Astrocyte (in vitro differentiated cells and primary cell): ENCODE data around the gene SMAD3. TPM values are rescaled to one million over a fixed set of nuclear protein-coding genes. Genes with fewer than 3 reads are reported as not detected.

Source experiments
- DNase-seq: peaks from one replicate; pipeline ENCODE4 v3.0.0-alpha.2; 2010; ENCODE audit warnings: low read depth
- FAIRE-seq: peaks from 2 replicates; lab custom pipeline; 2011; peaks lifted over from hg19 to GRCh38; lab: Jason Lieb, UNC
- H2AFZ ChIP-seq: 2 replicates; pipeline ENCODE4 v1.6.0; 2012; ENCODE audit warnings: low read depth, low read length, inconsistent platforms
- H3K27ac ChIP-seq: 2 replicates; pipeline ENCODE4 v1.5.1; 2011; ENCODE audit warnings: low read depth, low read length, inconsistent platforms
- H3K27me3 ChIP-seq: 2 replicates; pipeline ENCODE4 v1.6.0; 2011; ENCODE audit warnings: low read length, inconsistent platforms; ENCODE audit not compliant: insufficient read depth
- H3K36me3 ChIP-seq: 2 replicates; pipeline ENCODE4 v1.5.1; 2011; ENCODE audit warnings: low read length, inconsistent platforms; ENCODE audit not compliant: insufficient read depth
- H3K4me1 ChIP-seq: 2 replicates; pipeline ENCODE4 v1.5.1; 2011; ENCODE audit warnings: low read length, inconsistent platforms; ENCODE audit not compliant: insufficient read depth
- H3K4me2 ChIP-seq: 2 replicates; pipeline ENCODE4 v1.6.0; 2012; ENCODE audit warnings: low read length, inconsistent platforms
- H3K4me3 ChIP-seq: 2 replicates; pipeline ENCODE4 v1.5.1; 2011; ENCODE audit warnings: low read depth, mild to moderate bottlenecking, low read length, inconsistent platforms; ENCODE audit not compliant: insufficient read depth
- H3K79me2 ChIP-seq: 2 replicates; pipeline ENCODE4 v1.6.0; 2012; ENCODE audit warnings: mild to moderate bottlenecking, low read length, inconsistent platforms; ENCODE audit not compliant: insufficient read depth
- H3K9ac ChIP-seq: 2 replicates; pipeline ENCODE4 v1.6.0; 2012; ENCODE audit warnings: mild to moderate bottlenecking, low read length, inconsistent platforms
- H3K9me3 ChIP-seq: 2 replicates; pipeline ENCODE4 v1.5.1; 2012; ENCODE audit warnings: low read depth, mild to moderate bottlenecking, low read length, inconsistent platforms; ENCODE audit not compliant: insufficient read depth
- H4K20me1 ChIP-seq: 2 replicates; pipeline ENCODE4 v1.6.0; 2012; ENCODE audit warnings: low read length, inconsistent platforms; ENCODE audit not compliant: insufficient read depth
- H3K27ac Mint-ChIP-seq: one replicate; pipeline ENCODE4 v1.8.0; 2021; ENCODE audit warnings: mild to moderate bottlenecking, mixed read lengths; ENCODE audit not compliant: unreplicated experiment
- H3K27me3 Mint-ChIP-seq: one replicate; pipeline ENCODE4 v1.8.0; 2021; ENCODE audit warnings: low read depth, mixed read lengths; ENCODE audit not compliant: unreplicated experiment
- H3K36me3 Mint-ChIP-seq: one replicate; pipeline ENCODE4 v1.8.0; 2021; ENCODE audit warnings: low read depth, mixed read lengths; ENCODE audit not compliant: unreplicated experiment
- H3K4me1 Mint-ChIP-seq: one replicate; pipeline ENCODE4 v1.8.0; 2021; ENCODE audit warnings: low read depth, mixed read lengths; ENCODE audit not compliant: unreplicated experiment
- H3K4me3 Mint-ChIP-seq: one replicate; pipeline ENCODE4 v1.8.0; 2021; ENCODE audit warnings: mild to moderate bottlenecking, moderate library complexity, mixed read lengths; ENCODE audit not compliant: unreplicated experiment
- H3K9me3 Mint-ChIP-seq: one replicate; pipeline ENCODE4 v1.8.0; 2021; ENCODE audit warnings: mild to moderate bottlenecking, mixed read lengths; ENCODE audit not compliant: unreplicated experiment
- CTCF ChIP-seq: IDR thresholded peaks from 2 replicates; pipeline ENCODE4 v1.5.1; 2011; ENCODE audit warnings: low read depth, mild to moderate bottlenecking, inconsistent platforms, low read length, moderate library complexity; ENCODE audit not compliant: insufficient read depth
- EZH2 ChIP-seq: IDR thresholded peaks from 2 replicates; pipeline ENCODE4 v1.6.1; 2012; ENCODE audit warnings: mild to moderate bottlenecking, low read length, inconsistent platforms; ENCODE audit not compliant: insufficient read depth
- total RNA-seq: library from RNA; stranded (reverse); gene quantifications from 2 replicates; pipeline ENCODE4 v1.2.1, GENCODE V29; 2021

SMAD3 gene
- total RNA-seq, 1 donor from 2014 or later: 78.0 TPM

DNA sequence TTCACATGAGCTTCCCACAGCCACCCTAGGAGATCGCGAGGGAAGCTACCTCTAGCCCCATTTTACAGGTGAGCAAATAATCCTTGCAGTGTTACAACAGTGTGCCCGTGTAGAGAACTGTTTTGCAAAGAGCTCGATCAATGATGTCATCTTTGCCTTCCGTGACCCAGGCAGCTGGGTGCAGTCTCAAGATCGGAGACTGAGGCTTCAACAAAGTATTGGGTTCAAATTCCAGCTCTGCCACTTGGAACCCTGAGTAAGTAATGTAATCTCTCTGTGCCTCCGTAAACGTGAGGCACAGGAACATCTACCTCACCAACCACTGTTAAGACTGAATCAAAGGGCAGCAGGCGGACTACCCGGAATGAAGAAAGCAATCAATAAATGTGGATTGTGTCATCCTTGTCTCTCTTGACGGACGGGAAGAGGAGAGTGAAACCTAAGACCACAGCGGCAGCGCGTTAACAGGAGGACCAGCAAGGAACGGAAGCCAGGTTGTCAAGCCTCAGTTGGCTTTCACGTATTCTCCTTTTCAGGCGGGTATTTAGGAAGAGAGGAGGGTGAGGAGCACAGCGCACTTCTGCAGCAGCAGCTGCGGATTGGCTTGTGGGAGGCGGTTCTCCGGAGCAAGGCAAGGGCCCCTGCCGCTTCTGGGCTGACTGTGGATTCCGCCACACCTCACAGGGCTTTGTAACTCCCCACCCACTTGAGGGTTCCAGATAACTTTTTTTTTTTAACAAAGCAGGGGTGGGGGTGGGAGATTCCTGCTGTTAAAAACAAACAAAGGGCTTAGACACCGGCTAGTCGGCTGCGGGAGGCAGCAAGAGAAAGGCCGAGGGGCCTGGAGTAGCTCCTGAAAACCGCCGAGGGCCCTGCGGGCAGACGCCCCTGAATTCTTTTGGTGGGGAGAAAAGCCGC, 1.5 kb upstream of the SMAD3 start:
- DNase-seq: peak; percentile 61
- peaks cover 12% of the 10 kb centered on the region for H3K27me3 Mint-ChIP-seq
- Histone ChIP-seq H4K20me1 (peaks cover 24% of the 10 kb centered on the region), H3K79me2 (peaks cover 30% of the 10 kb centered on the region), H3K4me1 (peaks cover 37% of the 10 kb centered on the region), H2AFZ (peak overlapping the region; percentile 36), H3K27me3 (no peaks in the 10 kb centered on the region), H3K9me3 (no peaks in the 10 kb centered on the region), H3K9ac (peak overlapping the region; percentile 99), H3K27ac (peak overlapping the region; percentile 80), H3K4me3 (peak overlapping the region; percentile 52), H3K36me3 (no peaks in the 10 kb centered on the region), H3K4me2 (peak overlapping the region; percentile 86)
- peaks cover 1% of the 10 kb centered on the region for H3K36me3 Mint-ChIP-seq
- FAIRE-seq: no peak
- no peaks in the 10 kb centered on the region for H3K9me3 Mint-ChIP-seq
- H3K4me3 Mint-ChIP-seq: peak overlapping the region; percentile 77
- peaks cover 22% of the 10 kb centered on the region for H3K4me1 Mint-ChIP-seq
- peak overlapping the region; percentile 90 for H3K27ac Mint-ChIP-seq
- TF ChIP-seq CTCF: no peak
- TF ChIP-seq EZH2: no peak

GRCh38 chr15:67064607-67065530, 533 bp upstream of the SMAD3 start:
- Histone ChIP-seq H3K79me2 (peaks cover 40% of the 10 kb centered on the region), H3K27ac (peak overlapping the region; percentile 80), H3K36me3 (no peaks in the 10 kb centered on the region), H3K4me2 (peak overlapping the region; percentile 86), H3K9ac (peak overlapping the region; percentile 99), H3K4me3 (peak overlapping the region; percentile 52), H3K4me1 (peaks cover 43% of the 10 kb centered on the region), H4K20me1 (peaks cover 32% of the 10 kb centered on the region), H2AFZ (peak overlapping the region; percentile 46), H3K9me3 (no peaks in the 10 kb centered on the region), H3K27me3 (no peaks in the 10 kb centered on the region)
- peaks cover 12% of the 10 kb centered on the region for H3K27me3 Mint-ChIP-seq
- TF ChIP-seq CTCF: no peak
- TF ChIP-seq EZH2: no peak
- peak overlapping the region; percentile 90 for H3K27ac Mint-ChIP-seq
- DNase-seq (no peak), FAIRE-seq (no peak)
- H3K4me1 Mint-ChIP-seq: peaks cover 26% of the 10 kb centered on the region
- peak overlapping the region; percentile 77 for H3K4me3 Mint-ChIP-seq
- no peaks in the 10 kb centered on the region for H3K9me3 Mint-ChIP-seq
- H3K36me3 Mint-ChIP-seq: peaks cover 1% of the 10 kb centered on the region
